Gastrocnemius medialis (tissue), 4 donors: ENCODE data around the gene ITIH3. TPM values are rescaled to one million over a fixed set of nuclear protein-coding genes. Genes with fewer than 3 reads are reported as not detected.

Experiments
- ATAC-seq, 2 donors: fragments of 150-250 bp; one replicate each; pipeline ENCODE4 v1.9.1; 2016
- DNase-seq, 2 donors: peaks; one replicate each; pipeline ENCODE4 v3.0.0-alpha.2; 2019
- H3K27ac ChIP-seq, 4 donors: fragments of 200-600 bp; sonication (generic); 1 replicate in 1 of 4; 2 replicates in 3 of 4; pipeline ENCODE4 v1.5.1; 2016 to 2018; ENCODE audit warnings: mild to moderate bottlenecking in 2 of 4, moderate library complexity in 1 of 4
- H3K27me3 ChIP-seq, 3 donors: fragments of 200-600 bp; sonication (generic) in 2 of 3; 1 replicate in 1 of 3; 2 replicates in 2 of 3; pipeline versions ENCODE4 v1.5.1 to v1.6.0; 2016 to 2019; ENCODE audit warnings: mild to moderate bottlenecking in 1 of 3, moderate library complexity in 1 of 3
- H3K36me3 ChIP-seq, 2 donors: fragments of 200-600 bp; sonication (generic) in 1 of 2; one replicate each; pipeline ENCODE4 v1.5.1; 2017 to 2018
- H3K4me1 ChIP-seq, 2 donors: fragments of 200-600 bp; sonication (generic) in 1 of 2; one replicate each; pipeline ENCODE4 v1.5.1; 2016 to 2017; ENCODE audit warnings: mild to moderate bottlenecking in 2 of 2
- H3K4me3 ChIP-seq, 4 donors: fragments of 200-600 bp; sonication (generic) in 3 of 4; 1 replicate in 1 of 4; 2 replicates in 3 of 4; pipeline ENCODE4 v1.5.1; 2016 to 2019; ENCODE audit warnings: mild to moderate bottlenecking in 2 of 4
- H3K9me3 ChIP-seq, 3 donors: fragments of 200-600 bp; sonication (generic) in 2 of 3; 1 replicate in 1 of 3; 2 replicates in 2 of 3; pipeline ENCODE4 v1.5.1; 2016 to 2019
- POLR2A ChIP-seq, 2 donors: fragments of 450-650 bp; IDR thresholded peaks; one replicate each; pipeline ENCODE4 v1.6.1; 2017; ENCODE audit warnings: antibody characterized with exemption in 2 of 2, mild to moderate bottlenecking in 2 of 2, moderate library complexity in 2 of 2
- in situ Hi-C, 4 donors: fragments of 200-750 bp; cut with MboI; loops; one replicate each; pipeline versions ENCODE4 v1.15.0 to v1.8.0; 2017; ENCODE audit warnings: low sequenced_read_pairs in 4 of 4
- intact Hi-C: fragments of 100-400 bp; cut with DNase I; formaldehyde crosslinking; loops from one replicate; pipeline ENCODE4 v1.15.1; 2023; ENCODE audit warnings: low total_unique reads
- total RNA-seq, 4 donors: library from RNA; depleted of rRNA; stranded (reverse); fragments of >200 nt; gene quantifications; one replicate each; pipeline versions ENCODE4 v1.1.0 to v1.2.3, GENCODE V29; 2016
- TF ChIP-seq, protein P1 (sequence below), 5 experiments: fragments of 450-650 bp in 3 of 5; fragments of 200-600 bp in 2 of 5; sonication (generic) in 2 of 5; IDR thresholded peaks in 4 of 5; conservative IDR thresholded peaks in 1 of 5; 1 replicate in 4 of 5; 2 replicates in 1 of 5; pipeline ENCODE4 v1.5.1; 2016 to 2019; ENCODE audit warnings: antibody characterized with exemption in 5 of 5, mild to moderate bottlenecking in 3 of 5, moderate library complexity in 3 of 5

Gene ITIH3
- total RNA-seq, 4 donors from 2014 or later: 0.66 to 3.1 (median 1.5) TPM

DNA sequence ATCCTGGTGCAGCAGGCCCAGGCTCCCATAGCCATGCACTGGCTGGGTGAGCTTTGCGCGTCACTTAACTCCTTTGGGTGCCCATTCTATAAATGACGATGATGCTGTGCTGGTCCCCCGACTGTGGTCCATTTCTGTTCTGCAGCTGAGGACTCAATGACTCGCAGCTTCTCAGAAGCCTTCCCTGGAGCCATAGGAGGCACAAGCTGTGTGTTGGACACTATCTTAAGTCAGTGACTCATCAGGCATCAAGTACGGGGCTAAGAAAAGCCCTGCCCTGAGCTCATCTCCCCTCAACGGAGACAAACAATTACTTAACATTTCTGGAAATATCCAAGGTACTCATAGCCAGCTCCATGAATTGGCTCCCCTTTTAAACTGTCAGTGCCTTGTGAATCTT, 54.0 kb downstream of the ITIH3 start:
- peaks cover 0 to 10% of the 10 kb centered on the region in 2 donors for H3K36me3 ChIP-seq
- H3K4me1 ChIP-seq: peaks cover 57 to 59% of the 10 kb centered on the region in 2 donors
- no peaks in the 10 kb centered on the region for H3K27me3 ChIP-seq
- ATAC-seq (peak; percentile 81 to 82), DNase-seq (peak; percentile 82 to 90)
- in situ Hi-C loops (no loop called here), intact Hi-C loops (loop anchor here (5.0 to 10.0 kb wide), 3 partner anchors 284 to 614 kb away; partner anchors contain the start of genes NISCH, RFT1, TNNC1 and TWF2)
- no peak overlapping the region for H3K4me3 ChIP-seq
- peak overlapping the region; percentile 96 to 98 (median 97) for H3K27ac ChIP-seq
- TF ChIP-seq, protein P1, sequence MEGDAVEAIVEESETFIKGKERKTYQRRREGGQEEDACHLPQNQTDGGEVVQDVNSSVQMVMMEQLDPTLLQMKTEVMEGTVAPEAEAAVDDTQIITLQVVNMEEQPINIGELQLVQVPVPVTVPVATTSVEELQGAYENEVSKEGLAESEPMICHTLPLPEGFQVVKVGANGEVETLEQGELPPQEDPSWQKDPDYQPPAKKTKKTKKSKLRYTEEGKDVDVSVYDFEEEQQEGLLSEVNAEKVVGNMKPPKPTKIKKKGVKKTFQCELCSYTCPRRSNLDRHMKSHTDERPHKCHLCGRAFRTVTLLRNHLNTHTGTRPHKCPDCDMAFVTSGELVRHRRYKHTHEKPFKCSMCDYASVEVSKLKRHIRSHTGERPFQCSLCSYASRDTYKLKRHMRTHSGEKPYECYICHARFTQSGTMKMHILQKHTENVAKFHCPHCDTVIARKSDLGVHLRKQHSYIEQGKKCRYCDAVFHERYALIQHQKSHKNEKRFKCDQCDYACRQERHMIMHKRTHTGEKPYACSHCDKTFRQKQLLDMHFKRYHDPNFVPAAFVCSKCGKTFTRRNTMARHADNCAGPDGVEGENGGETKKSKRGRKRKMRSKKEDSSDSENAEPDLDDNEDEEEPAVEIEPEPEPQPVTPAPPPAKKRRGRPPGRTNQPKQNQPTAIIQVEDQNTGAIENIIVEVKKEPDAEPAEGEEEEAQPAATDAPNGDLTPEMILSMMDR (IDR thresholded peaks at IDR 0.05 in 4 of 5, conservative IDR thresholded peaks at IDR 0.05 in 1 of 5): no peak
- TF ChIP-seq POLR2A (IDR thresholded peaks at IDR 0.05): peak; percentile 43 to 70
- no peaks in the 10 kb centered on the region for H3K9me3 ChIP-seq

DNA sequence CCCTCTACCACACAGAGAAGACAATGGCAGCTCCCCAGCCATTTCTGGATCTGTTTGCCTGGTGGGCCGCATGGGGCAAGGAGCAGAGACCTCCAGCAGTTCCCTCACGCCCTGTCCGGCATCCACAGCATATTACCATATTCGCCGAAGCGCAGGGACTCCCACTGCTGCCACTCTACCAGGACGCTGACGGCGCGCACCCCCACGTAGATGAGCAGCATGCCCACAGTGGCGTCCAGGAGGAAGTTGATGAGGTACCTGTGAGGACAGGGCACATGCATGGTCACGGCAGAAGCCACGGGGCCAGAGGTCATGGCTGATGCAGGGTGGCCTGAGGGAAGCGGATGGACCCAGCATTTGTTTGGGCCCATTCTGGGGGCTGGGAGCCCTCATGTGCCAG, 55.1 kb downstream of the ITIH3 start:
- H3K27me3 ChIP-seq: no peaks in the 10 kb centered on the region
- intact Hi-C loops (loop anchor here (2.0 to 10.0 kb wide), 5 partner anchors 85 to 615 kb away; partner anchors contain the start of genes NISCH, RFT1, SFMBT1 and TNNC1), in situ Hi-C loops (loop anchor here in 3 of 4 donors (10.0 to 25.0 kb wide), 4 partner anchors 85 to 225 kb away; no protein-coding TSS in a partner anchor)
- no peak for TF ChIP-seq POLR2A (IDR thresholded peaks at IDR 0.05)
- TF ChIP-seq, protein P1 (IDR thresholded peaks at IDR 0.05 in 4 of 5, conservative IDR thresholded peaks at IDR 0.05 in 1 of 5): no peak
- ATAC-seq (no peak), DNase-seq (no peak)
- peaks cover 0 to 12% of the 10 kb centered on the region in 2 donors for H3K36me3 ChIP-seq
- no peaks in the 10 kb centered on the region for H3K9me3 ChIP-seq
- peaks cover 46 to 48% of the 10 kb centered on the region in 2 donors for H3K4me1 ChIP-seq
- H3K27ac ChIP-seq: peak overlapping the region; percentile 96 to 98 (median 97)
- no peak overlapping the region for H3K4me3 ChIP-seq

DNA sequence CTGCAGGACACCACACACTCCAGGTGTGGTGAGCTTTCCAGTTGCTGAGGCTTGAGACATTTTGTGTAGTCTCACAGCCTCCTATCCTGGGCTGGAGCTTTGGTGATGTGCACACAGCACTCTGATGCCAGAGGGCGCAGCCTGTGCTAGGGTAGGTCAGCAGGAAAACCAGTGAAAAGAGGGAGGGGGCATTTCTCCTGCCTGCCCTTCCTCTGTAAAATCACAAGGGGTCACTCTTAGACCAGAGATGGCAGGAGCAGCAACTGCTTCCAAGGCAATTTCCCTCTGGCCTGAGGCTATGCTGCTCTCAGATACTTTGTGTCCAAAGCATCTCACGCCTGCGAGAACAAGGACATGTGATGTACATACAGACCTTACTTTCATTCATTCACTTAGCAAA, 56.8 kb downstream of the ITIH3 start:
- TF ChIP-seq POLR2A (IDR thresholded peaks at IDR 0.05): no peak
- TF ChIP-seq, protein P1 (IDR thresholded peaks at IDR 0.05 in 4 of 5, conservative IDR thresholded peaks at IDR 0.05 in 1 of 5): peak; percentile 60 to 85 (median 71)
- in situ Hi-C loops: loop anchor here in 3 of 4 donors (10.0 to 25.0 kb wide), 4 partner anchors 83 to 223 kb away; no protein-coding TSS in a partner anchor

DNA sequence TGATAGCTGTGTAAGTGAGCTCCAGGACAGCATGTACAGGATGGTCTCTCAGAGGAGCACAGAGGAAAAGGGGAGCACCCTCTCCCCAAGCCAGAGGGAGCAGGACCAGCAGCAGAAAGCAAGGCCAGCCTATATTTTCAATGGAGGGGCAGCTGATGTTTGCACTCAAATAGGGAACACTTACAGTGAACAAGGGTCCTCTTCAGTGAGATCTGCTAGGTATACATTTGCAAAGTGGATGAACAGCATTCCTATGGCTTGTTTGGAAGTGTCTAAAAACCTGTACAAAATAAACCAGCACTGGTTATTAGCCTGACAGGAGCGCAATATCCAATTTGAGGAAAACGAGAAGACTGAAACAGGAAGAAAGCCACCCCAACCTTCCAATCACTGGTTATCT, 57.8 kb downstream of the ITIH3 start:
- ATAC-seq: no peak
- no peak for TF ChIP-seq POLR2A (IDR thresholded peaks at IDR 0.05)
- TF ChIP-seq, protein P1 (IDR thresholded peaks at IDR 0.05 in 4 of 5, conservative IDR thresholded peaks at IDR 0.05 in 1 of 5): no peak
- Histone ChIP-seq H3K4me3 (no peak overlapping the region), H3K9me3 (no peaks in the 10 kb centered on the region), H3K27ac (no peak overlapping the region), H3K4me1 (peaks cover 22 to 23% of the 10 kb centered on the region in 2 donors), H3K27me3 (no peaks in the 10 kb centered on the region), H3K36me3 (peaks cover 0 to 22% of the 10 kb centered on the region in 2 donors)
- DNase-seq: no peak
- intact Hi-C loops: no loop called here
- in situ Hi-C loops: loop anchor here in 3 of 4 donors (10.0 to 25.0 kb wide), 4 partner anchors 82 to 222 kb away; no protein-coding TSS in a partner anchor

More for the DNA sequence above, 56.8 kb downstream of the ITIH3 start:
- ATAC-seq (peak; percentile 28 to 31), DNase-seq (peak in 1 of 2 donors; percentile 58)
- Histone ChIP-seq H3K27me3 (no peaks in the 10 kb centered on the region), H3K27ac (peak overlapping the region; percentile 39 to 98 (median 96)), H3K4me3 (no peak overlapping the region), H3K4me1 (peaks cover 30 to 33% of the 10 kb centered on the region in 2 donors), H3K36me3 (peaks cover 0 to 22% of the 10 kb centered on the region in 2 donors), H3K9me3 (no peaks in the 10 kb centered on the region)
- intact Hi-C loops: loop anchor here (1.0 to 2.0 kb wide), 5 partner anchors 40 to 221 kb away; partner anchors contain the start of gene SFMBT1
